Activated CD4-positive, alpha-beta T cell treated with anti-CD3 and anti-CD28 coated beads, Interleukin-2, amount 10 ng/mL, durations not matched to agents 24 days and 14 days (primary cell): ENCODE results near the gene NLRP11. TPM values are rescaled to one million over a fixed set of nuclear protein-coding genes. Genes with fewer than 3 reads are reported as not detected.
"Not testable (repeated sequence)": the region's sequence is repeated elsewhere in the genome, so short reads cannot be mapped to it uniquely, and the experiment has no call there.

Source experiments
- DNase-seq: peaks from one replicate; pipeline ENCODE4 v3.0.0; 2022
- H3K27ac Mint-ChIP-seq: one replicate; pipeline ENCODE4 v1.8.0; 2022; ENCODE audit warnings: mild to moderate bottlenecking, mixed read lengths
- H3K27me3 Mint-ChIP-seq: one replicate; pipeline ENCODE4 v1.8.0; 2022; ENCODE audit warnings: mixed read lengths
- H3K36me3 Mint-ChIP-seq: one replicate; pipeline ENCODE4 v1.8.0; 2022; ENCODE audit warnings: low read depth, mild to moderate bottlenecking, mixed read lengths
- H3K4me1 Mint-ChIP-seq: one replicate; pipeline ENCODE4 v1.8.0; 2021; ENCODE audit warnings: mixed read lengths
- H3K4me3 Mint-ChIP-seq: one replicate; pipeline ENCODE4 v1.8.0; 2022; ENCODE audit warnings: mild to moderate bottlenecking, moderate library complexity, mixed read lengths
- H3K9me3 Mint-ChIP-seq: one replicate; pipeline ENCODE4 v1.8.0; 2021; ENCODE audit warnings: mixed read lengths
- intact Hi-C: fragments of 100-400 bp; cut with micrococcal nuclease; formaldehyde crosslinking; loops from one replicate; pipeline ENCODE4 v1.15.1; 2023
- total RNA-seq: library from RNA; stranded (reverse); gene quantifications from 2 replicates; pipeline ENCODE4 v1.2.3, GENCODE V29; 2022

NLRP11 gene
- total RNA-seq, 1 donor from 2014 or later = not detected

GRCh38 chr19:55756808-55757207, 75.0 kb downstream of the NLRP11 start:
- H3K4me3 Mint-ChIP-seq, intact Hi-C loops, H3K9me3 Mint-ChIP-seq, H3K27me3 Mint-ChIP-seq, H3K36me3 Mint-ChIP-seq, H3K27ac Mint-ChIP-seq, DNase-seq, H3K4me1 Mint-ChIP-seq: not testable (repeated sequence)

- Mint-ChIP-seq H3K9me3 (peaks cover 5% of the 10 kb centered on the region), H3K4me3 (no peak overlapping the region), H3K27me3 (no peaks in the 10 kb centered on the region), H3K27ac (no peak overlapping the region), H3K4me1 (no peaks in the 10 kb centered on the region), H3K36me3 (no peaks in the 10 kb centered on the region)
- no peak for DNase-seq
- intact Hi-C loops = no loop called here
Measured at GRCh38 chr19:55753401-55753800, 78.4 kb downstream of the NLRP11 start.

- DNase-seq = no peak
- intact Hi-C loops = no loop called here
- H3K36me3 Mint-ChIP-seq = no peaks in the 10 kb centered on the region
- no peak overlapping the region for H3K4me3 Mint-ChIP-seq
- H3K27me3 Mint-ChIP-seq = no peaks in the 10 kb centered on the region
- peaks cover 2% of the 10 kb centered on the region for H3K9me3 Mint-ChIP-seq
- no peaks in the 10 kb centered on the region for H3K4me1 Mint-ChIP-seq
- H3K27ac Mint-ChIP-seq = no peak overlapping the region
Measured at GRCh38 chr19:55750715-55751114, 81.1 kb downstream of the NLRP11 start.

- DNase-seq = no peak
- Mint-ChIP-seq H3K27me3 (no peaks in the 10 kb centered on the region), H3K4me3 (no peak within 1 kb of the TSS), H3K27ac (no peak within 1 kb of the TSS), H3K4me1 (no peaks in the 10 kb centered on the region), H3K9me3 (peaks cover 6% of the 10 kb centered on the region), H3K36me3 (no peaks in the 10 kb centered on the region)
- intact Hi-C loops = no loop called here
Measured at GRCh38 chr19:55738302-55738701, 93.5 kb downstream of the NLRP11 start, which contains the start of gene NLRP9. Gene NLRP9 (minus strand): TSS chr19:55738402. CDS start chr19:55738374, 28 bp downstream.

Other genes starting within 250 kb of the NLRP11 start
- 20.4 and 21.4 TPM in 2 replicates for gene FIZ1, start 232.5 kb downstream of the NLRP11 start, total RNA-seq
- 17.8 and 19.0 TPM in 2 replicates for gene ZNF524, start 231.7 kb downstream of the NLRP11 start, total RNA-seq
- gene ZNF865, start 226.4 kb downstream of the NLRP11 start, total RNA-seq = 12.2 and 12.5 TPM in 2 replicates
- 3.6 and 3.7 TPM in 2 replicates for gene ZNF784, start 207.4 kb downstream of the NLRP11 start, total RNA-seq
- 38.3 and 39.1 TPM in 2 replicates for gene ZNF580, start 191.0 kb downstream of the NLRP11 start, total RNA-seq
- gene ZNF581, start 188.3 kb downstream of the NLRP11 start, total RNA-seq = 32.7 and 33.0 TPM in 2 replicates
- 8.0 and 9.0 TPM in 2 replicates for gene CCDC106, start 183.8 kb downstream of the NLRP11 start, total RNA-seq
- gene U2AF2, start 177.0 kb downstream of the NLRP11 start, total RNA-seq = 390 and 394 TPM in 2 replicates
- 44.7 and 45.4 TPM in 2 replicates for gene EPN1, start 156.8 kb downstream of the NLRP11 start, total RNA-seq
- gene NLRP9, start 93.6 kb downstream of the NLRP11 start, total RNA-seq = not detected in 2 replicates
- not detected in 2 replicates for gene RFPL4A, start 72.9 kb downstream of the NLRP11 start, total RNA-seq
- gene RFPL4AL1, start 62.9 kb downstream of the NLRP11 start, total RNA-seq = not detected in 2 replicates
- gene NLRP4, start 4.5 kb upstream of the NLRP11 start, total RNA-seq = not detected in 2 replicates
- not detected in 2 replicates for gene NLRP13, start 100.3 kb upstream of the NLRP11 start, total RNA-seq
- gene NLRP8, start 115.8 kb upstream of the NLRP11 start, total RNA-seq = not detected in 2 replicates
- gene NLRP5, start 154.8 kb upstream of the NLRP11 start, total RNA-seq = not detected in 2 replicates